ENCODE measurements around the gene MYCBP2.
"Not testable (repeated sequence)": the region's sequence is repeated elsewhere in the genome, so short reads cannot be mapped to it uniquely, and the experiment has no call there.

The MYCBP2 gene, protein sequence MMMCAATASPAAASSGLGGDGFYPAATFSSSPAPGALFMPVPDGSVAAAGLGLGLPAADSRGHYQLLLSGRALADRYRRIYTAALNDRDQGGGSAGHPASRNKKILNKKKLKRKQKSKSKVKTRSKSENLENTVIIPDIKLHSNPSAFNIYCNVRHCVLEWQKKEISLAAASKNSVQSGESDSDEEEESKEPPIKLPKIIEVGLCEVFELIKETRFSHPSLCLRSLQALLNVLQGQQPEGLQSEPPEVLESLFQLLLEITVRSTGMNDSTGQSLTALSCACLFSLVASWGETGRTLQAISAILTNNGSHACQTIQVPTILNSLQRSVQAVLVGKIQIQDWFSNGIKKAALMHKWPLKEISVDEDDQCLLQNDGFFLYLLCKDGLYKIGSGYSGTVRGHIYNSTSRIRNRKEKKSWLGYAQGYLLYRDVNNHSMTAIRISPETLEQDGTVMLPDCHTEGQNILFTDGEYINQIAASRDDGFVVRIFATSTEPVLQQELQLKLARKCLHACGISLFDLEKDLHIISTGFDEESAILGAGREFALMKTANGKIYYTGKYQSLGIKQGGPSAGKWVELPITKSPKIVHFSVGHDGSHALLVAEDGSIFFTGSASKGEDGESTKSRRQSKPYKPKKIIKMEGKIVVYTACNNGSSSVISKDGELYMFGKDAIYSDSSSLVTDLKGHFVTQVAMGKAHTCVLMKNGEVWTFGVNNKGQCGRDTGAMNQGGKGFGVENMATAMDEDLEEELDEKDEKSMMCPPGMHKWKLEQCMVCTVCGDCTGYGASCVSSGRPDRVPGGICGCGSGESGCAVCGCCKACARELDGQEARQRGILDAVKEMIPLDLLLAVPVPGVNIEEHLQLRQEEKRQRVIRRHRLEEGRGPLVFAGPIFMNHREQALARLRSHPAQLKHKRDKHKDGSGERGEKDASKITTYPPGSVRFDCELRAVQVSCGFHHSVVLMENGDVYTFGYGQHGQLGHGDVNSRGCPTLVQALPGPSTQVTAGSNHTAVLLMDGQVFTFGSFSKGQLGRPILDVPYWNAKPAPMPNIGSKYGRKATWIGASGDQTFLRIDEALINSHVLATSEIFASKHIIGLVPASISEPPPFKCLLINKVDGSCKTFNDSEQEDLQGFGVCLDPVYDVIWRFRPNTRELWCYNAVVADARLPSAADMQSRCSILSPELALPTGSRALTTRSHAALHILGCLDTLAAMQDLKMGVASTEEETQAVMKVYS (N-terminal part only)

DNA sequence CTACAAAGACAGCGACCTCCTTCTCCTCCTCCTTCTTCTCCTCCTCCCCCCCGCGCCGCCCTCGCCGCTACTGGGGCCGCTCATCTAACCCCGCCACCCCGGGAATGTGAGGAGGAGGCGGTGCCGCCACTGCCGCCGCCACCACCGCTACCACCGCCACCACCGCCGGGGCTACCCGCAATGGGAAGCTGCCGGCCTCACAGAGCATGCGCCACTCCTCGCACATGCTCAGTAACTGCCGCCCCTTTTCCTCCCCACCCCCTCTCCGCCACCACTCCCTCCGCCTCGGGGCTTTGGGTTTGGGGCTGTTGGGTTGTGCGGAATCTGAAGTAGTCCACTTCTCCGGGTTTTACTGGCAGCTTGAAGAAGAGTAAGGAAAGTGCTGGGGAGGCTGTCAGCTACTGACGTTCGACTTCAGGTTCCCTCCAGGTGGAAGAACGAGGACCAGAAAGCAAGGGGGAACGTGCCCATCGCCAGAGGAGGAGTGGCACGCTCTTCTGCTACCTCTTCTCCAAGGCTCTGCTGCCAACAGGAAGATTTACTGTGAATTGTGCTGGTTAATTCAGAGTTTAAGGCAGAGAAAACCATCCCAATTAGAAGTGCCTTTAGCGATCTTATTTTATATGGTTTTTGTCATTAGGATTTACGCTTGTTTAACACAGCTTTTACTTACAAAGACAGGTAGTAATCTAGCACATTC is at the start of gene MYCBP2:
Gene MYCBP2 (minus strand): TSS at position 190 of the 700 bp plus-strand sequence. CDS start 319 bp downstream, outside the sequence.
- DNase-seq (ENCODE audit: low read depth in 2 of 2) = peak; percentile 95 to 97

DNA sequence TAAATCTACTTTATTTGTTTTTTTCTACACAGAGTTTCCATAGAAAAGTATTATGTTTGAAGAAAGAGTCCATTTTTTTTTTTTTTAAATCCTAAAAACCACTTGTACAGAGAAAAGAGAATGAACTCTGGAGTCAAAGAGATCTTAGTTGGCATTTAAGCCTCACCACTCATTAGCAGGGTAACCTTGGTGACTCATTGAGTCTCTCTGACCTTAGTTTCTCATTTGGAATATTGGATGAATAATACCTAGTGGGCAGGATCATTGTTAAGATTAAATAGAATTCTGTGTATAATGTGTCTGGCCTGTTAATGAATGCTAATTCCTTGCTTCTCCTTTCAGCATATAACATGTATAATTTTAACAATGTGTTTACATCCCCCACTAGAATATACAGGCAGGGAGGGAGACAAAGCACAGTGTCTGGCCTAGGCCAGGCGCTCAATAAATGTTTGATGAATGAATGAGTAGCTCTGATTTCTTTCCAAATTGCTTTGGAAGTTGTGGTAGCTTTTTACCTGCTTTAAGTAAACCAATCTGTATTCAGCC is 48.7 kb upstream of the MYCBP2 start:
- no peak for DNase-seq (ENCODE audit: low read depth in 2 of 2)

DNA sequence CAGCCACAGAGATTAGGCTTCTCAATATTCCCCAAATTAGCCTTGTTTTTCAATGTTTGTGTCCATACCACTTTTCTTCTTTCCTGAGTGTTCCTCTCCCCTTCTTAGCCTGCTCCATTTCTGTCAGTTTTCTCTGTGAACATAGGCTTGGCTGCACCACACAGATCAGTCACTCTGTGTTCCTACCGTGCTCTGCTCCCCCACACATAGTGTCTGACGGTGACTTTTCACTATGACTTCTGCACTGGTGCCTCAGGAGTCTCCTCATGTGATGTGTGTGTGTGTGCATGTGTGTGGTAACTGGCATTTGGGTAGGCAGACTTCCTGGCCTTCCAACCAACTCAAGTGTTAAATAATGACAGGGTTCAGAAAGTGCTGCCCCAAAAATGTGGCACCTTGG is 47.9 kb upstream of the MYCBP2 start:
- DNase-seq (ENCODE audit: low read depth in 2 of 2) = no peak

DNA sequence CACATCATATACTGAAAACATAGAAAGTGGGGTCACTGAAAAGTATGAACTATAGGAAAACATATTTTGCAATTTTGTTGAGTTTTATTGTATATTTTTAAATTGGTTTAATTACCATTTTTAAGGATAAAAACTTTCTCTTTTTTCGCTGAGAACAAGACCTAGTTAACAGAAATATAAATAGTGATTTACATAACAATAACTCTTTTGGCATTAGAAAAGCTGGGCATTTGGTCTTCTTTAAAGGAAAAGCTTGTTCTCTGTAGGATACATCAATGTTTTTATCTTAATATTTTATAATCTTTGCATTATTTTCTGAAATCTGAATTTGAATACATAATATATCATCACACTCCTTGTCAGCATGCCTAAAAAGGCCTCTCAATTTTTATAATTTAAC is 47.4 kb upstream of the MYCBP2 start:
- DNase-seq (ENCODE audit: low read depth in 2 of 2) = no peak

DNA sequence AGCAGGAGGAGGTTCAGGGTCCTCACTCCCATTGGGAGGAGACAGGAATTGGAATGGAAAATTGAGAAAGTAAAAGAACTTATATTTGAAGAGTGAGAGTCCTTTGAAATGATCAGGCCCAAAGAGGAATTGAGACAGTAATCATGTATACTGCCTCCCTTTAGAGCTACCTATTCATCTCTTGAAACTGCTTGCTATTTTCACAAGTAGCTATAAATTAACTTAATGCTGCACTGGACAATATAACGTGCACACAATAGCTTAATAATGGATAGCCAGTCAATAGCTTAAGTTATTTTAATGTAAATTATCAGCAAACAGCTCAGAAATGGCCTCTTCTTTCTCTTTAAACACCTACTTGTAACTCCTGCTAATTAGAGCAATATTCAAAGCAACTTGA is 46.6 kb upstream of the MYCBP2 start:
- DNase-seq (ENCODE audit: low read depth in 2 of 2) = no peak

DNA sequence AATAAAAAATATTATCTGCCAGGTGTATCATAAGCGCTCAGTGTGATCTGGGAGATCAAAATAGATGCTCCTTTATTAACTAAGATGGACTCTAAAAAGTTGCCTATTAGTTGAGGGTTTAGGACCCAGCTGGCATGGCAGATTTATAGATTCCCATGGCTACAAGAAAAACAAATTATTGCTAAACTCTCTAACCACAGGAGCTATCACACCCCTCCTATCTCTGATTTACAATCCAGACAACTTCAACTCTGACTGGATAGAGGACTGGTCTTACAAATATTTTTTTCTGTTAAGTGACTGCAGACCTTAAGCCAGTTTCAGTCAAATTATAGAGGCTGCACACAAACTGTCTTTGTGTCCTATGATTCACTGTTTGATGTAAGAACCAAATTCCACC is 45.4 kb upstream of the MYCBP2 start:
- no peak for DNase-seq (ENCODE audit: low read depth in 2 of 2)

DNA sequence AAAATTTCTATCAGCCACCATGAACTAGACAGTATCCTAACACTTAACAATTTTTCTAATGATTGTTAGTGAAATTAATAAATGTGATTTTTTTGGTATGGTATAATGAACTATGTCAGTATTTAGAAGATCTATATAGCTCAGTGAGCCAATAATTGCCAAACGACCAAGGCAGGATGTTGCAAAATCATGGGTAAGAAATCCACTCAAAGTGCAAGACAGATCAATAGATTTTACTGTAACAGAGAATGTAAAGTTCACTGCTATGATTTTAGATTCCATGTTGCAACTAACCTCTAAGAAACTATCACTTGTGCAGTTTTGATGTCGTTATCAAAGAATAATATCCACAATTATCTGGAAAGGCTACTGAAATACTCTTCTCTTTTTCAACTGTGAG is 44.0 kb upstream of the MYCBP2 start:
- no peak for DNase-seq (ENCODE audit: low read depth in 2 of 2)

DNA sequence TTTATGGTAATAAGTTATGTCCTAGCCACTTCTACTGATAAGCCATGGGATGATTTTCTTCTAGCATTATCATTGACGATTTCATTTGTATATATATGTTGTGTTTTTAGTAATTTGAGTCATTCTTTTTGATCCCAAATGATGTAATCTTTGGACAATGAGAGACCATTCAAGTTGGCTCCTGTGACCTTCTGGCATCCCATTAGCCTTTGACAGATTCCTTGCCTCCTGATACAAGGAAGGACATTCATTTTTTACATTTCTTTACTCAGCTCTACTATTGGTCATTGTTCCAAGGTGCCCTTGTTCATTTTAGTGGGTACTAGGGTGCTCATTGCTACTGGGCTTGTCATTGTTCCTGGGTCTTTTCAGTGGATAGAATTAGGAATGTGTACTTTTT is 35.3 kb upstream of the MYCBP2 start:
- no peak for DNase-seq (ENCODE audit: low read depth in 2 of 2)

DNA sequence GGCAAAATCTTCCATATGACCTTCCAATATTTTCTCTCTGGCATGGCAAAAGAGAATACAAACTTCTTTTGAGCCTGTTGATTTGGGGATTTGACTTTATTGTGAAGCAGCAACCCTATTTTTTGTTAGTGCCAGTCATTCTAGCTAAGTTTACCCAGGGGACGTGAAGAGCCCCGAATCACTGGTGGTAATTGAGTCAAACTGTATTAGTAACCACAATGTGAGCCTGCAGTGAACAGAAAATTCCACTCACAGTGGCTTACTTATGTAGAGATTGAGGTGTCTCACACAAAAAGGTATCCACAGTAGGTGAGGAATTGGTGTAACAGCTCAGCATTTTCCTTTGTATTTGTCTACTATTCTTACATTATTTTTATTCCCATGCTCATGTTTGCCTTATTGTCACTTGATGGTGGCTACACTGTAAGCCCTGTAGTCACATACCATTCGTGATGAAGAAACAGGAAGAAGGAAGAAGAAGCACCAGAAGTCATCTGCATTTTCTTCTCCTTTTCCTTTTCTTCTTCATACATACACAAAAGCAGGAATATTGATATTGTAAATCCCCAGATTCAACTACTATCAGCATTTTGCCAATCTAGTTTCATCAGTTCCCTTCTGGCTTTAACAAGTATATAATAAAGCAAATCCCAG is 33.3 kb upstream of the MYCBP2 start:
- no peak for DNase-seq (ENCODE audit: low read depth in 2 of 2)

DNA sequence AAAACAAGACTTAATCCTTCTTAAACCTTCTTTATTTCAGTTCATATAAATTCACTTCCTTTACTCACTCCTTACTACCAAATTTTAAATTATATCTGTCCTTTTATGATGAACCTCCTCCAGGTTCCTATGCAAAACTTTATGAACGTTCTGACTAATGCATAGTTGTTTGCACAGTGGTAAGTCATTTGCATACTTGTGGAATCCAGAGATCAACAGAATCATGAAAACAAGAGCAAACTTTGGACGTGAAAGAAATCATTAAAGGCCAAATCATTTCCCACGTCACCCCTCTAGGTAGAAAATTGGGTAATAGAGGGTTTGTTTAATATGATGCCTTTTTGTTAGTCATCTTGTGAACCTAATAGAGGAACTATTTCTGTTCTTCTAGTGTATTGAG is 32.3 kb upstream of the MYCBP2 start:
- DNase-seq (ENCODE audit: low read depth in 2 of 2) = no peak

DNA sequence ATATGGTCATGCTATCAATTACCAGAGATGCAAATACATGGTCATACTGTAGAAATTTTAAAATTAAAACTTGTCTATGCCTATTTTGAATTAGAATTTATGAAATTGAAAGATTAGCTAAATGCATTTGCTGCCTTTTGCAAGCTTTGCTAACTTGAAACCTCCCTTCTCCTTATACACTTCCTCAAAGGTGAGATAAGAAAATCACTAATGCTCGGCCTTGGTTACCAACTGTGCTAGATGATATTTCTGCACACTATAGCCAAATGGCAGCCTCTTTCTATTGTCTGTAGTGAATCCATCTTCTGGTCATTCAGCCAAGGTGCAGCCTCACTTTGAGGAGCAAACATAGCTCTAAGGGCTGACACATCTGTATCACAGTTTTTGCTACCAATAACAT is 31.1 kb upstream of the MYCBP2 start:
- DNase-seq (ENCODE audit: low read depth in 2 of 2) = no peak

DNA sequence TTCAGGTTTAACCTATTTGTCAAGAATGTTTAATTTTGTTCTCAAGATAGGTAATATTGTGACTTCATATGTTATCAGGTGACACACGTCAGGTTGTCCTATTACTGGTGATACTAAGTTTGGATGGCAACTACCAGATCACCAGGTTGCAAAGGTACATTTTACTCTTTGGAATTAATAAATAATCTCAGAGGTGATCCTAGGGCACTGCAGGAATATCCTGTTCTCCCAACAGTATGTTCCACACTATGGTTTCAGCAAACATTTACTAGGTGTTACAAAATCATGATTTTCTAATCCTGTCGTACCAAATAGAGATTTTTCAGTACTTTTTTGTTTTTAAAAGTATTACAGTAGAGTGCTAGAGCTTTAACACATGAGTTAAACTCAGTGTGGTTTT is 29.3 kb upstream of the MYCBP2 start:
- DNase-seq (ENCODE audit: low read depth in 2 of 2) = no peak

DNA sequence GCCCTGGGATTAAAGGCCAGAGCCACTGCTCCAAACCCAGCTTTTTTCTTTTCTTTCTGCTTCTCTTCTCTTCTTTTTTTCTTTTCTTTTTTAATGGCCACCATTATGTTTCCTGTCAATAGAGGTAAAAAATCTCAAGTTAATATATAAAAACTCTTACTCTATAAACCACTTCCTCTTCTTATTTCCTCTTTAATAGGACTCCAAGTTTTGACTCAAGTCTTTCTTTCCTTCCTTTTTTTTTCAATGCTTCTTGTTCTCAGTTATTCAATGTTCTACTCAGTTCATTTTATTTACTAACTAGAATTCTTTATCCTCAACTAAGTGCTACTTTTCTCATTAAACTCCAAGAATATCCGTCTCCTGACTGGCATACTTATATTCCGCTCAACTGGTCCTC is 27.1 kb upstream of the MYCBP2 start:
- no peak for DNase-seq (ENCODE audit: low read depth in 2 of 2)

DNA sequence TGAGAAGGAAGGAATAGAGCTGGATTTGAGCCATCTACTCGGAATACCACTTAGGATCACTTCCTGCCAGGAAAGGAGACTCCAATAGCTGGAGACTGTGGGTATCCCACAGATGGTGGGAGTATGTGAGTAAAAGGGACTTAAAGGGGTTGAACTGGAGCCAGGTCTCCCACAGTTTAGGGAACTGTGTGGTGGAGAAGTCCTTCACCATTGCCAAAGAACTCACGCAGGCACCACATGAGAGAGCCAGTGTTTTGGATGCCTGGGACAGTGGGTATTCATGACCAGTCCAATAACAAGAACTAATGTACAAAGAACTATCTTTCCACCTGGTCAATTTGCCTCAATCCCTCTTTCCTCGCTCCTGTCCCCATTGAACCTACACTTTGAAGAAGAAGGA is 24.4 kb upstream of the MYCBP2 start:
- no peak for DNase-seq (ENCODE audit: low read depth in 2 of 2)

DNA sequence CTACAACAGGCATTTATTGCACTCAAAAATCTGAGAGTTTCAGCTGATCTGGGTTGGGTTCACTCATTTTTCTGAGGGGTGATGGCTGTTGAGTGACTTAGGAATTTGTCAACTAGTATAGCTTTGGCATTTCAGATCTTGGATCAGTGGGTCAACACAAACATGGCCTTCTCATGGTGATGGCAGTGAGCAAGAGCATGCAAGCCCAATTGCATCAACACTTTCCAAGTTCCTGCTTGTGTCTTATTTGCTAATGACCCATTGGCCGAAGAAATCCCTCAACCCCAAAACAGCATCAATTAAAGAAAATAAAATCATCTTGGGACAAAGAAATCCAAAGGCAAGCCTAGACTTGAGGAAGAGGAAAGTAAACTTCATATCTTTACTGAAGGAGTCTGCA is 23.9 kb upstream of the MYCBP2 start:
- no peak for DNase-seq (ENCODE audit: low read depth in 2 of 2)

DNA sequence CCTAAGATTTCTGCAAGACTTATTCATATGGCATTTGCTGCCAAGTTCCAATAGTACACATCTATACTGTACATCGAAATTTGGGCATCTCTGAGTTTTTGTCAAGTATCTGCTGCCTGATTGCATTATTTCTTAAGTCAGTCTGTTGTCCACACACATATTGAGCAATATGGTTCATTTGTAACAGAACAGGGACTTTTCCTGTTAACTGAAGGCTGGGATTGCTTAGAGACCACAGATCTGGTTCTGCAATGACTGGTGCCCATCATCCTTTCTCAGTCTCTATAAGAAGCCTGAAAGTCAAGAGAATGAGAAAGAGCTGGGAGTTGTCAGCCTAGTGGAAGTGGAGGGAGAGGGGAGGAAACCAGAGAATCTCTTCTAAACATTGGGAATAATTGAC is 22.5 kb upstream of the MYCBP2 start:
- no peak for DNase-seq (ENCODE audit: low read depth in 2 of 2)

DNA sequence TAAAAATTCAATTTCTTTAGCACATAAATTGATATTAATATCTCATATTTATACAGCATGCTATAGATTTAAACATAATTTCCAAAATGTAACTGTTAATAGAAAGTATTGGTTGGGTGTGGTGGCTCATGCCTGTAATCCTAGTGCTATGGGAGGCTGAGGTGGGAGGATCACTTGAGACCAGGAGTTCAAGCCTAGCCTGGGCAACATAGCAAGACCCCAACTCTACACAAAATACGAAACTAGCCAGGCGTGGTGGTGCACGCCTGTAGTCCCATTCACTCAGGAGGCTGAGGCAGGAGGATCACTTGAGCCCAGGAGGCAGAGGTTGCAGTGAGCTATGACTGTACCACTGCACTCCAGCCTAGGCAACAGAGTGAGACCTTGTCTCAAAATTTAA is 20.5 kb upstream of the MYCBP2 start:
- DNase-seq (ENCODE audit: low read depth in 2 of 2) = not testable (repeated sequence)

DNA sequence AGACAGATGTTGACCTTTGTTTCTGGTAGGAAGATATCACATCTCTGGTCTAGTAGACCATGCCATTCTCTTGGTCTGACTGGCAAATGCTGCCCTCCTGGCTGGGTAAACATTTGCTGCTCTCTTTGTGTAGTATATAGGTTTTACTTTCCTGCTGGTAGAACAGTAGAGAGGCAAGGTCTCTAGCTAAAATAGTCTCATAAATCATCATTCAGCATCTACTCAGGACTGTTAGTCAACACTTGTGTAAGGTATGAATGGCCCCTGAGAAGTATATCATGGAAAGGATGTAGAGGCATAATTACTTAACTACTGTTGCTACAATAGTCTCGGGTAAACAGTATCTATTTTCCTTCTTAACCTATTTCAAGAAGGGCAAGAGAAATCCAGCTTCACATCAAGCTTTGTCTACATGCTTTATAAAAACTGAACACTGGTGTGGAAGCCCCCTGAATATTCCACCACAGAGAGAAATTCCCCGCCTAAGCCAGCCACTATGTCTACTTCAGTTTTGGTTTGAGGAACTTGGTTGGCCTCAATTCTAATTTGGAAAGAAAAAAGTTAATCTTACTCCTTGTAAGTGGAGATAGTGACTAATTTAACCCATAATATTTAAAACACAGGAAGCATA is 18.4 kb upstream of the MYCBP2 start:
- DNase-seq (ENCODE audit: low read depth in 2 of 2) = no peak

DNA sequence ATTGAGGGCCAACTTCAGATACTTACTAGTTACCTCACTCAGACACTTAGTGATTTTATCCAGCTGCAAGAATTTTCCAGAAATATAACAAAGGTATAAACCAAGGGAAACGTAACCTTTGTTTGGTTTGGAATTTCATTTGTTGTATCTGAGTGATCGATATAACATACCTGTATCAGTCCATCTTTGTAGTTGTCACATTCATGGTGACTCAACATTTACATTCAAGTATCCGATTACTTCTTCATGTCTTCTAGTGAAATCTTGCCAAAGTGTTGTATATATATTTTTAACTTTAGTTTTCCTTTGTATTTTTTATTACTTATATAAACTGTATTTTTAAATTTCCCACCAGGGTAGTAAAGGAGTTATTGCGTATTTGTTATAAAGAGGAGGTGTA is 16.9 kb upstream of the MYCBP2 start:
- DNase-seq (ENCODE audit: low read depth in 2 of 2) = no peak

DNA sequence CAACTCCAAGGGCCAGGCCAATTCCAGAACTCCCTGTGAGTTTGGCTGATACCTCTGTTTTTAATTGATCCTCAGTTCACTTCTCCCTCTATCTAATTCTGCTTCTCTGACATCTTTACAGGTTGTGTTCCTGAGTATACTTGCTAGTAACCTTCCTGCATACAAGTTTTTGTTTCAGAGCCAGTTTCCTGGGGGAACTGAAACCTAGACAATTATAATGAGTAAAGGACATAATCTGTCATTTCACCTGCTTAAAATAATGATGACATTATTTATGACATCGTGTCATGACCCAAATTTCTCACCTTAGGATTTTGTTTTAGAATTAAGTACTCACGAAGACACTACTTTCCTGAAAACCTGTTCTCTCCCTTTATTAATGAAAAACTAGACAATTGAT is 12.5 kb upstream of the MYCBP2 start:
- DNase-seq (ENCODE audit: low read depth in 2 of 2) = no peak
